HG02610 (cell line): Measurements from ENCODE around the gene CACNA1E.

ENCODE experiments used
- ATAC-seq: cut with Tn5 transposase; IDR thresholded peaks from one replicate; pipeline ENCODE4 v1.9.1; 2021; ENCODE audit warnings: mild to moderate bottlenecking, moderate library complexity; ENCODE audit not compliant: unreplicated experiment

Gene CACNA1E

DNA sequence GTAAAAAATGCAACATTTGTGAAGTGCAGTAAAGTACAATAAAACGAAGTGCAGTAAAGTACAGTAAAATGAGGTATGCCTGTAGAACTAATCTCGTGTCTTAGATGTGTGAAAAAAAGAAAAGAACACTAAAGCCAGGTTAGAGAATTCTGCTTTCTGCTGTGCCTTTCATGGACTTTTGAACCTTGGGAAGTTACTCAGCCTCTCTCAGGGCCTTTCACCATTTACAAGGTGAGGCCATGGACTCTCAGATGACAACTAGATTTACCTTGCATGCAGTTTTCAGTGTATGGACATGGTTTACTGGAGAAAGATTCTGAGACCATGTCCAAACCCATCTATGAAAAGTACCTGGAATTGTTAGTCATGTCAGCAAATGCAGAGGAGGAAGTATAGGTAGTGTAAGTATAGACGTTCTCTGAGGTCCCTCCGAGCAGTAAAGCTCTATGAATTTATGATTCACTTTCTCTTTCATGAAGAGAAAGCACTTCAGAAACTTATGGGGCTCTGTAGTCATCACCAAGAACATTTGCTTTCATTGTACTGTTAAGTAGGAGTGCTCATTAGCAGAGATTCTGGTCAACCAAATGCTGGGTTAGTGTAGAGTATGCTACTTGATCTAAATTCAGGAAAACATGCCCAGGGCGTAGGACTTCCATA is 143.1 kb downstream of the CACNA1E start:
- ATAC-seq = no peak

DNA sequence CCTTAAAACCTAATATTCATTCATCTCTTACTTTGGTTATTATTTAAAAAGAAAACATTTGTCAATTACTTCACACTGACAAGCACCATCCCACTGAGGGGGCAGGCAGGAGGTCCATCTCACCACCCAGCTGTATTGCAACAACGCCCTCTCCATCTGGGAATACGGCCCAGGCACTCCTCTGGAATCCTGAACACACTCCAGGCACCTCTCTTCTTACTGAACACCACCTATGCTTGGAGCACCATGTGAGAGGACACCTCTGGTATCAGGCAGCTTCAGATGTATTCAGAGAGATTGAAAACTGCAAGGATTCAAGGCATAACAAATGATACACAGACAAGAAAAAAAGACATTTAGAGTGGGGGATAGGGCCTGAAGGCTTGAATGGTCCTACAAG is 147.1 kb downstream of the CACNA1E start:
- no peak for ATAC-seq

DNA sequence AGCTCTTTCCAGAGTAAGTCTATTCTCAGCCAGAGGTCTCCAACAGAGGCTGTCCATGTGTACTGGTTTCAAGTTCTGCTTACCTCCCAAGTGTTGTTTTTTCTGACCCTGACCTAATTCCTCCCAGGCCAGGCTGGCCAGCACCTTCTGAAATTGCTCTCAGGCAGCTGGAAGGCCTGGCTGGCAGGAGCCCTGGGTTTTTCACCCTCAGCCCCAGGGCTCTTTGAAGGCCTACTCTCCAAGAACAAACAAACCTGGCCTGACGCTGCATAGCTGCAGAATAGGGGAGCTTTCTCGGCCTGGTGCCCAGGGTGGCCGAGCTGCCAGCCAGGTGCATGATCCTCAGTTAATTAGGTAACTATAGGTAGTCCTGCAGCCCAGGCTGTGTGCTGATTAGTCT is 147.5 kb downstream of the CACNA1E start:
- ATAC-seq = no peak

DNA sequence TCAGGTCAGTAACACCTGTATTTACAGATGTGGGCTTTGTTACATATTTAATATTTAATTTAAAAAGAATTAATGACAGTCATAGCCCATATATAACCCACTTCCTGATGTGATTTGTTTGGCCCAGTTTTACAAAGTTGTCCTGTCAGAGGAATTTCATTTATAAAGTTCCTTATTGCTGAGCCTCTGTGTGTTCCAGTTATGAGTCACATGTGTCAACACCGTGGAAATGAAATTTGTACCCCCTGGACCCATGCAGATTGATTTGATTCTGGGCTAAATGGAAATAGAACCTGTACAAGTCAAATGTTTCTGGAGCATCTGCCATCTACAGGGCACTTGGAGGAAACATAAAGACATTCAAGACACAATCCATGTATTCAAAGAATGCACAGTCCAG is 149.2 kb downstream of the CACNA1E start:
- no peak for ATAC-seq

DNA sequence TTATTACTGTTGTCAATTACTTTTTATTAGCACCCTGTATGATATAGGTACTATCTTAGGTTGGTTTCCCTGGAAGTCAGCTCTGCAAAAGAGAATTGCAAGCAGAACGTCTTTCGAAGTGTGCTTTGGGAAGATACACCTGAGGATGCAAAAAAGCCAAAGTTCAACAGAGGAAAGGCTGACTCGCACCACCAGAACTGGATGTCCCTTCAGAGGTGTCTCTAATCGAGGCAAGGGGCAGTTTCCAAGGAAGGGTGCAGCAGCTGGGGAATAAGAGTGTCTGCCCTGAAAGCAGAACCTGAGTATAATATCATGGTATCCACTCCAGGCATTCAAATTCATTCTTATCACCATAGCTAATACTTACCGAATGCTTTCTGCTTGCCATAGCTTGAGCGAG is 149.6 kb downstream of the CACNA1E start:
- ATAC-seq = no peak

DNA sequence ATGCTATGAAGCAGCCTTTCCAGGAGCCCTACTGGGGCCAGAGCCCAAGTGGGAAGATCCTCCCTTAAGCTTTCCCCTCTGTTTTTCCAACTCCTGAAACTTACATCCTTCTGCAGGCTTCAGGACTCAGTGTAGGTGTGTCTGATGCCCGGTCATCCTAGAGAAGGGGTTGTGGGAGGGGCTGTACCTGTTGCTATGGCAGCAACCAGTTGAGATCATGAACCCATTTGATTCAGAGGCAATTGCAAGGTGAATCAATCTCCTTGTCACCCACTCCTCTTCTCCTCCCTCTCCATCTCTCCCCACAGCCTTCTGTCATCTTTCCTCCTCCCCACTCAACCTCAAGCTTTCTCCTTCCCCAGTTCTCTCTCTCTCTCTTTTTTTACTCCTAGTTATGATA is 151.8 kb downstream of the CACNA1E start:
- no peak for ATAC-seq

DNA sequence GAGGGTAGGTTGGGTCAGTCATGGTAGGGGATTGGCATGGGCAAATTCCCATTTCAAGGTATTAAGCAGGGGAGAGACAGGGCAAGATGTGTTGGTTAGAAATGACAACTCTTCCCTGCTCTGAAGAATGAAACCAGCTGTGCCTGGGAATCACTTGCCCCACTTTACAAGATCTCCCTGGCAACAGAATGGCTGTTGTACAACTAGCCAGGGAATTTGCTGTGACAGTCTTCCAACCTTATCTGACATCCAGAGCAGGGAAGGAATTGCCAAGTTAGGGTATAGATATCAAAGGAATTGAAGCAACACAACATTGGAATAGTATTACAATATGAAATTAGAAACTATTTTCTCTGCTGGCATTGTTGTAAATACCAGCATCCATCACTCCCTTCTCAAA is 154.7 kb downstream of the CACNA1E start:
- no peak for ATAC-seq

DNA sequence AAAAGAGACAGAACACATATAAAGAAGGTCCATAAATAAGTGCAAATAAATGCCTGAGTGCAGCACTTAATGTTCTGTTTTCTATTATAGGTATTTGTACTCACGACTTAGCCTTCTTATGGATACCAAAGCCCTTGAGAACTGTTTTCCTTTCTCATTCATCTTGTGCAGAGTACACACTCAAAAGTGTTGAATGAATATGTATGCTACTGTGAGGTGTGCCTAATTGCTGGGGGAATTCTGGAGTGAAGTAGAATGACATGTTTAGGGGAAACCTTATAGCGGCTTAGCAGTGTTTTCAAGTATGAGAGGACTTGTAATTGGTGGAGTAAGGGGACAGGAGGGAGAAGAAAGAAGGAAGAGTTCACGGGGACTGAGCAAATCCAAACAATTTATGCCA is 157.6 kb downstream of the CACNA1E start:
- no peak for ATAC-seq

DNA sequence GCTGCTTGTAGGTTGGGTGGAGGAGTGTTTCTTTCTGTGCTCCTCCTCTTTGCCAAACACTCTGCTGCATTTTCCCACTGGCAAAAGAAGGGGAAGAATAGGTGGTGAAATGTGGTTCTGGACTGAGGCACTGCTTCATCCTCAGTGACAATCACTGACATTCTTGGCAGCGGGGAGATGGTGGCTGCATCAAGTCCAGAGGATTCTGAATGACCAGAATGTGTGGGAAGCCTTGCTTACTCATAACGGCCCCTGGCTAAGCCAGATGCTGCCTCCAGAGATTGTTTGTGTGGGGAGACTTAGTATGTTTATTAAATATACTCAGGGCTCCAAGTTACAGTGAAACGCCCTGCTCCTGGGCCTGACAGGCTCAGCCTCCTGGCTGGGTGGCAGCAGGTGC is 160.3 kb downstream of the CACNA1E start:
- no peak for ATAC-seq

DNA sequence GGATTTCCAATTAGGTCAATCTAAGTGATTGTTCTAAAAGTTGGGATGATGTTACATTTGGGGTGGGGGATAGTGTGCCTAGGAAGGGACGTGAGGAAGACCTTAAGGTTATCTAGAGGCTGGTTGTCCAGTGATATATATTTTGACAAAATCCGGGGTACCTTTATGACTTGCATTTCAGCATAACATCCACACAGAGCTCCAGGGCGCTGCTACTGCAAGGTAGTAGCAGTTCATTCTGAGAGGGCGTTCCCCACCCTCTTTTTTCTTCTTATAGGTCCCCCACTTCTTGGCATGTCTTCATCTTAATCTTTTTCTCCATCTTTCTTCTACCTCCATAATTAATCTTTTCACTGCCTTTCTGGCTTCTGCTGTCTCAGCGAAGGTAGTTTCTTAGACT is 161.9 kb downstream of the CACNA1E start:
- ATAC-seq = no peak

DNA sequence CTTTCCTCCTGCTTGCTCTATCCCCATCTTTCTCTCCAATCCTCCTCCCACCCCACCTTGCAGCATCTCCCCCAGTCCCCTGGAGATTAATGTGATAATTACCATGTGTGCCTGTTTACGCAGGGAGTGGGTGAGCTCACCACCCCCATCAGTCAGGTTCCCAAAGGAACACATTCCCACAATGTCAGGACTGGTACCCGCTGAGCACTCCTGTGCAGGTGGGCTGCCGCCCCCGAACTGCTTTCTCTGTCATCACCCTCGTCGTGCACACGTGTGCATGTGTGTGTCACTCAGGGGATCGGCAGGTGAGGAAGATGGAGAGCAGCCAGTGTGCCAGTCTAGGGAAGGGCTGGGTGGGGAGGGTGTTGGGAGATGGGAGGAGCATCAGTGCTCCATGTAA is 163.4 kb downstream of the CACNA1E start:
- ATAC-seq = no peak

DNA sequence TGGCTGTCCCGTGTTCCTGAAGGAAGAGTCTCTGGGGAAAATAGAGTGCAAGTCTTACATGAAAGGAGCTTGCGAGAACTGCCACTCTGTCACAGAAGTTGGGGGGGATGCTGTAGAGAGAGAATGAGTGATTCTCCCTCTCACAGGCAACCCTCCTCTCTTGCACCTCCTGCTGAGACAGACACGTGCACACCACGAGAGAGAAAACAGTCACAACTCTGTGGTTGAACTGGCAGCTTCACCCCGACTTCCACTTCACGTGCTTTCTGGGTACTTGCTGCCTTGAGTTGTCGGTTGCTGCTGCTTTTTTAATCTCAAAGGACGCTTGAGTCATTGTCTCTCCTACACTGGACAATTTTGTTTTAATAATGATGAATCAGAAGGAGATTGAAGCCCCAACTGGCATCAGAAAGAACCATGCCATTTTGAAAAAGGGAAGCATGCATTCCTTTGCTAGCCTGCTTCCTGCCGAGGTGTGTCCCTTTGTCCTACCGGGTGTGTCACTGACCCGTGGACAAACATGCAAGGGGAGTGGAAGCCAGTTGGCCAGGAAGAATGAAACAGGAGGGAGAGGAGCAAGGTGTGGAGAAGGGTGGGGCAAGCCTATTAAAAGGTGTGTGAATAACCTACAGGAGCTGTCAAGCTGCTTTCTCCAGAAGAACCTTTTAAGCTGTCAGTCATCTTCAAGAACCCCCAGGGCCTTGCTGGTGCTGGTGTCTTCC is 164.2 kb downstream of the CACNA1E start:
- no peak for ATAC-seq

DNA sequence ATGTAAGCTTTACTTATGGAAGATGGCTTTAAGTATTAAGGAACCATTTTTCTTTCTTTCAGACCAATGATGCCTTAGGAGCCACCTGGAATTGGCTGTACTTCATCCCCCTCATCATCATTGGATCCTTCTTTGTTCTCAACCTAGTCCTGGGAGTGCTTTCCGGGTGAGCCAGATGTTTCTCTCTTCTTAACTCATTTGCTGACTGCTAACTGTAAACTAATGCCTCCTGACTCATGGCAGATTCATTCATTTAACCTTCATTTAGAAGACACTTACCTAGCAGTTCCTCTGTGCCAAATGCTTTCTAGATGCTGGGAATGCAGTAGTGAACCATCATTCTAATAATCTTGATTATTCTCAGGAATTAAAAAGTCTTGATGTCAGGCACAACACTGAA is 168.0 kb downstream of the CACNA1E start:
- ATAC-seq = no peak

DNA sequence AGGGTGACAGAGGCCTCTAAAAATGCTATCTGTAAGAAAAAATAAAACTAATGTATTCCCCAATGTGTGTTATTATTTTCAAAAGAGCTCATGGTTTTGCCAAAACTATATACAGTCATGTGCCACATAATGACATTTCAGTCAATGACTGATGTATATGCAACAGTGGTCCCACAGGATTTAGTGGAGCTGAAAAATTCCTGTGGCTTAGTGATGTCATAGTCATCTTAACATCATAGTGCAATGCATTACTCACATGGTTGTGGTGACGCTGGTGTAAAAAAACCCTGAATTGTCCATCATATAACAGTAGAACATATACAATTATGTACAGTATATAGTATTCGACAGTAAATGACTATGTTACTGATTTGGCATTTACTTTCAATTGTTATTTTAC is 172.4 kb downstream of the CACNA1E start:
- ATAC-seq = no peak

DNA sequence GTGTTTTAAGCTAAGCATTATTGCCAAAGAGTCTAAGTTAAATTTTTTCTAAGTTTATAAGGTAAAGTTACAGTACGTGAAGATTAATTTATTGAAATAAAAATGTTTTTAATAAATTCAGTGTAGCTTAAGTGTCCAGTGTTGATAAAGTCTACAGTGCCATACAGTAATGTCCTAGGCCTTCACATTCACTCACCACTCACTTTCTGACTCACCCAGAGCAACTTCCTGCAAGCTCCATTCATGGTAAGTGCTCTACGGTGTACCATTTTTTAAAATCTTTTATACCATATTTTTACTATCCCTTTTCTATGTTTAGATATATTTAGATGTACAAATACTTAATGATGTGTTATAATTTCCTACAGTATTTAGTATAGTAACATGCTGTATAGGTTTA is 173.2 kb downstream of the CACNA1E start:
- no peak for ATAC-seq

DNA sequence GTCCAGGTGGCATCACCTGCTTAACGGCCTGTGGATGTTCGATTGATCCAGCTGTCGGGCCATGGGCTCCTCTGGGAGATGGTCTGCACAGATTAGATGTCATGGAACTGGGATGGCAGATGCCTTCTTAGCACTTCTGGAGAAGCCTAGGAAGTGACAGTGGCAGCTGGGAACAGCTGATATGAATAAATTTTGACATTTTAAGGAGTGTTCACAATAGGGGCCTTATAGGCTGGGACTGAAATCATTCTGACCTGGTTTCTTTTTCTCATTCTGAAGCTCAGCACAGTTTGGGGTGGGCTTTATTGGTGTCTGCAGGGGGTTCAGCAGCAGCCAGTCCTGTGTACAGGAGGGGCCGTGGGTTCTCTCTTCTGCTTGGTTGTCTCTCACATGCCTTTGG is 175.3 kb downstream of the CACNA1E start:
- no peak for ATAC-seq

DNA sequence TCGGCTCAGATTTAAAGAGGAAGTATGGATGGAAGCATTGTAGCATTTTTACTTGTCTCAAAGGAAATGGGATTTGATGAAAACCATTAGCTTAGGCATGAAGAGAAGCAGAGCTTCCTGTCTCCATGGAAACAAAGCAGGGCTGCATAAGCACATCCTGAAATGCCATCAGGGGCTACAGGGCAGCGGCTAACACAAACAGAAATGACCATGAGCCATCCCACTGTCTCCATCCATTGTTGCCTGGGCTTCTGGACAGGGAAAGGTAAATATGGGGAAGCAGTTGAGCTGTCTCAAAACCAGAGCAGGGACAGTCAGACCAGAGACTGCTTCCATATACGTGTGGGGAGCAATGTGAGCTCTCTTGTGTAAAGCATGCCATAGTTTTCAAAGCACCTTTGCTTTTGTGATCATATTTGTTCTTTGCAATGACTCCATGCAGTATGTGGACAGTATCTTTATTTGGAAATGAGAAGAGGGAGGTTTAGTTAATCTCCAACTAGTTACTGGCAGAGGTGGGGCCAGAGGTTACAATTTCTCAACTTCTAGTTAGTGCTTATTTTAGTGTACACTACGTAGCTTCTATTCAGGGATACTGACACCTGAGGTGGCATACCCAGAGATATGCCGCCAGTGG is 176.1 kb downstream of the CACNA1E start:
- ATAC-seq = no peak

DNA sequence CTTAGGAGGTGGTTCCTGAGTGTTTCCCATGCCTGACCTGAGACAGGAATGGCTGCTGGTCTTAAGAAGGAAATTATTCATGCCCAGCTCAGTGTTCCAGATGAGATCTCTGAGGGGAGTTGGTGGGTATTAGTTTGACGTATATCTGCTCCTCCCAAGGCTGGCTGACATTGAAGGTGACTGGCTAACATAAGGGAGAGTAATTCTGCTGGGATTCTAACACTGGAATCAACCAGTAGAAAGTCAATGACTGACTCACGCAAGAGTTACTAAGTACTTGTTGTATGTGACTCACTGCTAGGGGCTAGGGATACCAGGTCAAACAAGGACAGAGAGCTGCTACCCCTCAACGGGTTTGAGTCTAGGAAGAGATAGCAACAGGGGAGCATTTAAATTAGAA is 177.3 kb downstream of the CACNA1E start:
- ATAC-seq = no peak

DNA sequence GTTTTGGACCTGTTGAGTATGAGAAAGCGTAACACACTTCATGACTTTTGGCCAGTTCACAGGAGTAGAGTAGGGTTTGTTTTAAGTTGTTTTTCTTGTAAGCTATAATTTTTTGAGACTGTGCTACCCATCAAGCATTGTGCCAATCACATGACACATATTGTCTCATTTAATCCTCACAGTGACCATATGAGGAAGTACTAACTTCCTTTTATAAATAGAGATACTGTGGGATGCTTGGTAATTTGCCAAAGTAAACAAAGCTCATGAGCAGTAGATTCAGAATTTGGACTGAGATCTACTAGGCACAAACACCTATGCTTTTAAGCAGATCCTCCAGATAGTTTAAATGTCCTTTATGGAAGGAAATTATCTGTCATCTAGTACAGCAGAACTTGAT is 178.3 kb downstream of the CACNA1E start:
- ATAC-seq = no peak

DNA sequence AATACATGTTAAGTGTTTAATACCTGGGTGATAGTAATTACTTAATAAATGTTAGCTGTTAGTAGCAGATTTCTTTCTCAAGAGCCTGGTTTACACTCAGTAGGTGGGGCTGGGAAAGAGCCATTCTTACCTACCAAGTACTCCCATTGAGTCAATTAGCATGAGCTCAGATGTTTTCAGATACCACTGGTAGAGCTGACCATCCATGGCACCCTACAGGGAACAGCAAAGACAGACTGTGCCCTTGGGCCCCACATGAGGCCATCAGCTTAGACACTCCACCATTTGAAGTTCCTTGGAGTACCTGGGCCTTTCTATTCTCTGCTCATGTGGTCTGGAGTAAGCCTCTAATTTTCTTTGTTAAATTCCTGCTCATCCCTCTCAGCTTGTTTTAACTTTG is 179.3 kb downstream of the CACNA1E start:
- no peak for ATAC-seq

DNA sequence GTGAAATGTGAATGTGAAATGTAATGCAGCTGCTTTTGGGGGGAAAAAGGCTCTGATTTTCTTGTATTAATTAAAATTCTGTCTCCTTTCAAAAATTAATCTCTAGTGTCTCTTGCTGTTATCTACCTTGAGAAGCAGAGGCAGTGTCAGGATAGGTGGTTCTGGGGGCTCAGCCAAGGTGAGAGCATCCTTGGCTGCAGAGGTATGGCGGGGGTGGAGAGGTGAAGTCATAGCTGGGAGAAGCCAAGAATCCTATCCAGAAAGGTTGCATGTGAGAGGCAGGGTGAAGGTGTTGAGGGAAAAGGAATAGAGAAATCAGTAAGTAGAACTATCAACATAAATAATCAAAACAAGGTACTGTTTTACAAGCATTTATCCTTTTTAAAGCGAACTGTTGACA is 181.2 kb downstream of the CACNA1E start:
- ATAC-seq = no peak

DNA sequence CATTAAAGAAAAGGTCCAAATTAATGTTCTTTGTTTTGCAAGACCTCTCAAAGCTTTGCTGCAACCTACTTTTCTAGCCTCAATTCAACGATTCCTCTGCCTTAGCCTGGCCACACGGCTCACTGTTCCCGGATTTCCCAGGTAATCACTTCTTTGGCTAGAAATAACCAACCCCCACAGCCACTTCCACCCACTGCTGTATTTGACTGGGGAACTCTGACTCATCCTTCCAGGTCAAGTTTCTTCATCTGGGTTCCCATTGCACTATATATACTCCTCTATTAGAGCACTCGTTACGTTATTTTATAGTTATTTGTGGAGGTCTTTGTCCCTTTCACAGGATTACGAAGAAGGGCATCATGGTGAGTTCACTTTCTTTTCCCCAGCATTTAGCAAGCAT is 185.9 kb downstream of the CACNA1E start:
- ATAC-seq = no peak
